ENCODE results near the gene NMT1. TPM values are rescaled to one million over a fixed set of nuclear protein-coding genes. Genes with fewer than 3 reads are reported as not detected.
"Not testable (repeated sequence)": the region's sequence is repeated elsewhere in the genome, so short reads cannot be mapped to it uniquely, and the experiment has no call there.

NMT1 gene
- total RNA-seq, 2 experiments from 2014 or later, result 61.1 to 62.2 TPM

- intact Hi-C loops (cut with DNase I, micrococcal nuclease), result loop anchor here (1.0 to 5.0 kb wide), 4 partner anchors 10 to 104 kb away; partner anchors contain the start of genes HEXIM1 (in 1 of the 2), KIF18B (in 1 of the 2), NMT1 (in 1 of the 2) and PLCD3 (in 1 of the 2)
Measured at GRCh38 chr17:45051060-45051719, 9.9 kb upstream of the NMT1 start, which contains the start of gene DCAKD. DCAKD (minus strand) TSS chr17:45051632; CDS start chr17:45034885, 16,747 bp downstream.

GRCh38 chr17:45051720-45052051 lies 9.4 kb upstream of the NMT1 start:
- not testable (repeated sequence) for ATAC-seq (ENCODE audit: poor library complexity); DNase-seq; H3K9me3 ChIP-seq (ENCODE audit: control insufficient read depth in 1 of 2, insufficient read depth in 1 of 2, low read length in 2 of 2); H3K27me3 ChIP-seq (ENCODE audit: control insufficient read depth in 1 of 2, insufficient read depth in 2 of 2, low read length in 2 of 2); H3K27me3 Mint-ChIP-seq; H3K27ac ChIP-seq (ENCODE audit: low read depth in 1 of 2, low read length in 2 of 2); H3K4me3 Mint-ChIP-seq; H3K9me3 Mint-ChIP-seq; H3K36me3 Mint-ChIP-seq (ENCODE audit: low read depth); H3K27ac Mint-ChIP-seq; H3K36me3 ChIP-seq (ENCODE audit: insufficient read depth, low read length)
- Histone ChIP-seq H3K4me1 (ENCODE audit: insufficient read depth, low read length) (peaks cover 43% of the 10 kb centered on the region), H3K4me3 (ENCODE audit: low read length) (peak overlapping the region; percentile 62)
- H3K4me1 Mint-ChIP-seq (ENCODE audit: low read depth), result peaks cover 33% of the 10 kb centered on the region
- ChIA-PET CTCF (interaction anchor here (1.9 kb wide), 1 partner anchor 30 kb away, joined by 8 read pairs; no protein-coding TSS in a partner anchor), POLR2A (interaction anchor here (0.7 to 4.5 kb wide), 6 partner anchors 10 to 1663 kb away, joined by 3 to 87 read pairs (median 4); partner anchors contain the start of genes EFTUD2 and NMT1)
- intact Hi-C loops (cut with DNase I, micrococcal nuclease), result loop anchor here (1.0 to 5.0 kb wide), 5 partner anchors 9 to 104 kb away; partner anchors contain the start of genes HEXIM1 (in 1 of the 2), KIF18B (in 1 of the 2), NMT1 (in 1 of the 2) and PLCD3 (in 1 of the 2)

More at GRCh38 chr17:45051060-45051719, 9.9 kb upstream of the NMT1 start, which contains the start of gene DCAKD:
- peaks cover 43% of the 10 kb centered on the region for H3K4me1 ChIP-seq (ENCODE audit: insufficient read depth, low read length)
- peaks cover 33% of the 10 kb centered on the region for H3K4me1 Mint-ChIP-seq (ENCODE audit: low read depth)
- H3K27me3 Mint-ChIP-seq, result no peaks in the 10 kb centered on the region
- peak within 1 kb of the TSS; percentile 88 for H3K4me3 Mint-ChIP-seq
- peak within 1 kb of the TSS; percentile 83 to 96 for H3K27ac ChIP-seq (ENCODE audit: low read depth in 1 of 2, low read length in 2 of 2)
- H3K27me3 ChIP-seq (ENCODE audit: control insufficient read depth in 1 of 2, insufficient read depth in 2 of 2, low read length in 2 of 2), result no peaks in the 10 kb centered on the region
- no peak for TF ChIP-seq CTCF (IDR thresholded peaks at IDR 0.05)
- POLR2A ChIA-PET, result interaction anchor here (0.6 to 4.5 kb wide), 16 partner anchors 8 to 1691 kb away, joined by 3 to 87 read pairs (median 3); partner anchors contain the start of genes EFTUD2, HEXIM1, HEXIM2 and NMT1
- no peaks in the 10 kb centered on the region for H3K36me3 ChIP-seq (ENCODE audit: insufficient read depth, low read length)
- H3K4me3 ChIP-seq (ENCODE audit: low read length), result peak within 1 kb of the TSS; percentile 82
- CTCF ChIA-PET, result interaction anchor here (0.8 to 1.9 kb wide), 6 partner anchors 10 to 168 kb away, joined by 3 to 8 read pairs (median 3); partner anchors contain the start of gene NMT1
- no peaks in the 10 kb centered on the region for H3K9me3 Mint-ChIP-seq
- ATAC-seq (ENCODE audit: poor library complexity) (peak; percentile 85), DNase-seq (peak; percentile 75 to 98 (median 86))
- H3K9me3 ChIP-seq (ENCODE audit: control insufficient read depth in 1 of 2, insufficient read depth in 1 of 2, low read length in 2 of 2), result no peaks in the 10 kb centered on the region
- peaks cover 4% of the 10 kb centered on the region for H3K36me3 Mint-ChIP-seq (ENCODE audit: low read depth)
- peak within 1 kb of the TSS; percentile 96 for H3K27ac Mint-ChIP-seq

DNA sequence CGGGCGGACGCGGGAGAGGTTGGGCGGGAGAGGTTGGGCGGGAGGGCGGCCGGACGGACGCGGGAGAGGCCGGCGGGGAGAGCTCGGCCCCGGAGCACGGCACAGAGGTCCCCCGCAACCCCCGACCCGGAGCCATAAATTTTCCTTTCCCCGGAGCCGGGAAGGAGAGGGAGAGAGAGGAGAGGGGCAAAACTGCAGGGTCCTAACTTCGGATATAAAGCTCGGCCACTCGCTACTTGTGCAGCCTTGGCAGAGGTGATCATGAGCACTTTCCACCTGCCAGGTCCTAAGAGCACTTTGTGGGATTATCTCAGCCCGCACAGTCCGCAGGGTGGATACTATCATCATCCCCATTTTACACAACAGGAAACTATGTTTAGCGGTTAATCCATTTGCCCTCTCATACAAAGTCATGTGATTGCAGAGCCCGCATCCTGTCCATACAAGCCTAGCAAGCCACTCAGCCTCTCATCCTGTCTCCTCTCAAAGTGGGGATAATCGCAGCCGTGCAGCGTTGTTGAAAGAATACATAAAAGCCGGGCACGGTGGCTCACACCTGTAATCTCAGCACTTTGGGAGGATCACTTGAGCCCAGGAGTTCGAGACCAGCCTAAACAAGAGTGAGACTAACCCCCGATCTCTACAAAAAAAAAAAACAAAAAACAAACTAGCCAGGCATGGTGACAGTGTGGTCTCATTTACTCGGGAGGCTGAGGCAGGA lies 8.9 kb upstream of the NMT1 start:
- Mint-ChIP-seq H3K36me3 (ENCODE audit: low read depth) (peaks cover 4% of the 10 kb centered on the region), H3K4me3 (peak overlapping the region; percentile 86), H3K27me3 (no peaks in the 10 kb centered on the region), H3K27ac (peak overlapping the region; percentile 96), H3K4me1 (ENCODE audit: low read depth) (peaks cover 33% of the 10 kb centered on the region), H3K9me3 (no peaks in the 10 kb centered on the region)
- Histone ChIP-seq H3K9me3 (ENCODE audit: control insufficient read depth in 1 of 2, insufficient read depth in 1 of 2, low read length in 2 of 2) (no peaks in the 10 kb centered on the region), H3K27ac (ENCODE audit: low read depth in 1 of 2, low read length in 2 of 2) (peak overlapping the region; percentile 52 to 70), H3K4me1 (ENCODE audit: insufficient read depth, low read length) (peaks cover 43% of the 10 kb centered on the region), H3K36me3 (ENCODE audit: insufficient read depth, low read length) (no peaks in the 10 kb centered on the region), H3K4me3 (ENCODE audit: low read length) (peak overlapping the region; percentile 62), H3K27me3 (ENCODE audit: control insufficient read depth in 1 of 2, insufficient read depth in 2 of 2, low read length in 2 of 2) (no peaks in the 10 kb centered on the region)
- CTCF ChIA-PET, result interaction anchor here (1.9 kb wide), 1 partner anchor 30 kb away, joined by 8 read pairs; no protein-coding TSS in a partner anchor
- POLR2A ChIA-PET, result interaction anchor here (0.7 to 4.5 kb wide), 7 partner anchors 9 to 1664 kb away, joined by 3 to 87 read pairs (median 4); partner anchors contain the start of genes EFTUD2, HEXIM2 and NMT1
- DNase-seq, result peak; percentile 10 to 81 (median 38)
- ATAC-seq (ENCODE audit: poor library complexity), result peak; percentile 35
- intact Hi-C loops (cut with DNase I, micrococcal nuclease), result loop anchor here (1.0 to 5.0 kb wide), 3 partner anchors 8 to 105 kb away; partner anchors contain the start of genes HEXIM1 (in 1 of the 2) and KIF18B (in 1 of the 2)
- no peak for TF ChIP-seq CTCF (IDR thresholded peaks at IDR 0.05)
